EH (cell line): Measurements from ENCODE around the gene COMMD4.
"Not testable (repeated sequence)": the region's sequence is repeated elsewhere in the genome, so short reads cannot be mapped to it uniquely, and the experiment has no call there.

Experiments
- DNase-seq: peaks from one replicate; pipeline ENCODE4 v3.0.0-alpha.2; 2015; ENCODE audit warnings: low read depth

COMMD4 gene

DNA sequence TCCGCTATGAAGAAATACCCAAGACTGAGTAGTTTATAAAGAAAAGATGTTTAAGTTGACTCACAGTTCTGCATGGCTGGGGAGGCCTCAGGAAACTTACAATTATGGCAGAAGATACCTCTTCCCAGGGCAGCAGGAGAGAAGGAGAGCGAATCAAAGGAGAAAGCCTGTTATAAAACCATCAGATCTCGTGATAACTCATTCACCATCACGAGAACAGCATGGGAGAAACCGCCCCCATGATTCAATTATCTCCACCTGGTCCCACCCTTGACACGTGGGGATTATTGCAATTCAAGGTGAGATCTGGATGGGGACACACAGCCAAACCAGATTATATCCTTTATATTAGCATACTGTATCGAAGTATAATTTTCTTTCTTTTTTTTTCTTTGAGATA is 3.8 kb upstream of the COMMD4 start:
- DNase-seq: not testable (repeated sequence)

DNA sequence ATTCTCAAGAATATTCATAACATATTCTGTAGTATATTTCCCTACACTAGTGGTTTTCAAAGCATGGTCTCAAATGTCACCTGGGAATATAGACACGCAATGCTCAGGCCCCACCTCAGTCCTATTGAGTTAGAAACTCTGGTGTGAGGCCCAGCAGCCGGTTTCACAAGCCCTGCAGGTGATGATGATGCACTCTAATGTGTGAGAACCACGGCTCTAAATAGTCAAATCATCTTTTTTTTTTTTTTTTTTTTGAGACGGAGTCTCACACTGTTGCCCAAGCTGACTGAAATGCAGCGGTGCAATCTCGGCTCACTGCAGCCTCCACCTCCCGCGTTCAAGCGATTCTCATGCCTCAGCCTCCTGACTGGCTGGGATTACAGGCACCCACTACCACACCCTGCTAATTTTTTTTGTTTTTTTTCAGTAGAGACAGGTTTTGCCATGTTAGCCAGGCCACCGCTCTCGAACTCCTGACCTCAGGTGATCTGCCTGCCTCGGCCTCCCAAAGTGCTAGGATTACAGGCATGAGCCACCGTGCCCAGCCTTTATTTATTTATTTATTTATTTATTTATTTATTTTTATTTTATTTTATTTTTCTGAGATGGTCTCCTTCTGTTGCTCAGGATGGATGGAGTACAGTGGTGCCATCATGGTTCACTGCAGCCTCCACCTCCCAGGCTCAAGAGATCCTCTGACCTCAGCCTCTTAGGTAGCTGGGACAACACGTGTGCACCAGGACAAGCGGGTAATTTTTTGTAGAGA is 2.0 kb upstream of the COMMD4 start:
- not testable (repeated sequence) for DNase-seq

DNA sequence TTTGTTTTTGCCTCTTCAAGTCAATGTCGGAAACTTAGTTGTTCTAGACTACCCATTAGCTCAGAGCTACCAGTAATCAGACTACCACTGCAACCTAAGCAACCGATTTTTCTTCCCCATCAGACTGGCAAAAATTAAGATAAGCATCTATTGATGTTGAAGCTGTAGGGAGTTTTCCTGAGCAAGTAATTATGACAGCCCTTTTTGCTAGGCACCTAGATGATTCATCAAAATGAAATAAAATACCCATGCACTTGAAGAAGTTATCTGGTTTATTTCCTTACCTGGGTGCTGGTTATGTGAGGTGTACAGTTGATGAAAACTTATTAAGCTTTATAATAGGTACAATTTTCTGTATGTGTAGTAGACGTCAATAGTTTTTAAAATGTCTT is 554 bp upstream of the COMMD4 start:
- no peak for DNase-seq

DNA sequence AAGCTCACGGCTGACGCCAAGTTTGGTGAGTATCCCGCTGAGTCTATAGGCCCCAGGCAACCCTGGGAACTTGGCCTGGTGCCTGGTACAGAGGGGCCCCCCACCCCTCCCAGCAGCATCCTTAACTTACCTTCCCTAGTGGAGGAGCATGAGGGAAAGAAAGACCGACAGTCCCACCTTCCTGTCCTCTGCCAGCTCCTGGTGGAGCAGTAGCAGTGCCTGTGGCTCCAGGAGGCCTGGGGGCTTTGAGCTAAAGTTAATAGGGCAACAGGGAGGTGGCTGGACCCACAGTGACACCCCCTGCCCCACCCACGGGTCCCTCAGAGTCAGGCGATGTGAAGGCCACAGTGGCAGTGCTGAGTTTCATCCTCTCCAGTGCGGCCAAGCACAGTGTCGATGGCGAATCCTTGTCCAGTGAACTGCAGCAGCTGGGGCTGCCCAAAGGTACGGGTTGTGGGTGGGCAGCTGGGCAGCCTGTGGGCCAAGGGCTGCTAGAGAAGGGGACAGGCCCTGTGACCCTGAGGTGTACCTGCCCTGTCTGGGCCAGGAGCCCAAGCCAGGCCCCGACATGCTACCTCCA is 2.9 kb downstream of the COMMD4 start:
- no peak for DNase-seq

DNA sequence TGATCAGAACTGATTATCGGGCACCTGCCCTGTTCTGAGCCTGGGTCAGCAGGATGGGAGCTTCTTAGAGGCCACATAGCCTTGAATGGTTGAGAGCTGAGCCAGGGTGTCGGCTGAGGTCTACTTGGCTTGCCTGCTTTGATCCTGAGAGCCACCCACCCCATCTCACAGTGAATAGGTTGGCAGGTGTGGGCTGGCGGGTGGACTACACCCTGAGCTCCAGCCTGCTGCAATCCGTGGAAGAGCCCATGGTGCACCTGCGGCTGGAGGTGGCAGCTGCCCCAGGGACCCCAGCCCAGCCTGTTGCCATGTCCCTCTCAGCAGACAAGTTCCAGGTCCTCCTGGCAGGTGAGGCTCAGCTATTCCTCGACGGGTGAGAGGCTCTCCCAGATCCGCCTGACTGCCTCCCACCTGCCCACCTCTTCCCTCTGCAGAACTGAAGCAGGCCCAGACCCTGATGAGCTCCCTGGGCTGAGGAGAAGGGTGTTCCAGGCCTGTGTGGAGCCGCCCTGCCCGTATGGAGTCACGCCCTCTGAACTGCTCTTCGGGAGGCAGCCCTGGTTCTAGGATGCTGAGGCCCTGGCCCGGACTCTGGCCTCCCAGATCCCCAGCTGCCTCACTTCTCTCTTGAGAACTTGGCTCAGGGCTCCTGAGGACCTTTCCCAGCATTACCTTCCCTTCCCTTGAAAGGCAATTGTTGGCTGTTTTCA is 3.8 kb downstream of the COMMD4 start:
- DNase-seq: no peak

DNA sequence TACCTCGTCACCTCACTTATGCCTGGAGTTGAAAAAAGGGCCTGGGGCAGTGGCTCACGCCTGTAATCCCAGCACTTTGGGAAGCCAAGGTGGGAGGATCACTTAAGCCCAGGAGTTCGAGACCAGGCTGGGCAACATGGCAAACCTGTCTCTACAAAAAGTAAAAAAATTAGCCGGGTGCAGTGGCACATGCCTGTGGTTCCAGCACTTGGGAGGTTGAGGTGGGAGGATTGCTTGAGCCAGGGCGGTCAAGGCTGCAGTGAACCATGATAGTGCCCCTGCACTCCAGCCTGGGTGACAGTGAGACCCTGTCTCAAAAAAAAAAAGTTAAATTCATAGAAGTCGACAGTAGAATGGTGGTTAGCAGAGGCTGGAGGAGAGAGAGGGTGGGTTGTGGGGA is 6.4 kb downstream of the COMMD4 start:
- DNase-seq: no peak

DNA sequence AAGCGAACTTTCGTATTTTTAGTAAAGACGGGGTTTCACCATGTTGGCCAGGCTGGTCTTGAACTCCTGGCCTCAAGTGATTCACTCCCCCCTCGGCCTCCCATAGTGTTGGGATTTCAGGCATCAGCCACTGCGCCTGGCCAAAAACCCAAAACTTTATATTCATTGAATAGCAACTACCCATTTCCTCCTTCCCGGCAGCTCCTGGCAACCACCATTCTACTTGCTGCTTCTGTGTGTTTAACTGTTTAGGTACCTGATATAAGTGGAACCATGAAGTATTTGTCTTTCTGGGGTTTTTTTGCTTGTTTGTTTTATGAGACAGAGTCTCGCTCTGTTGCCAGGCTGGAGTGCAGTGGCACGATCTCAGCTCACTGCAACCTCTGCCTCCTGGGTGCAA is 8.1 kb downstream of the COMMD4 start:
- DNase-seq: not testable (repeated sequence)

DNA sequence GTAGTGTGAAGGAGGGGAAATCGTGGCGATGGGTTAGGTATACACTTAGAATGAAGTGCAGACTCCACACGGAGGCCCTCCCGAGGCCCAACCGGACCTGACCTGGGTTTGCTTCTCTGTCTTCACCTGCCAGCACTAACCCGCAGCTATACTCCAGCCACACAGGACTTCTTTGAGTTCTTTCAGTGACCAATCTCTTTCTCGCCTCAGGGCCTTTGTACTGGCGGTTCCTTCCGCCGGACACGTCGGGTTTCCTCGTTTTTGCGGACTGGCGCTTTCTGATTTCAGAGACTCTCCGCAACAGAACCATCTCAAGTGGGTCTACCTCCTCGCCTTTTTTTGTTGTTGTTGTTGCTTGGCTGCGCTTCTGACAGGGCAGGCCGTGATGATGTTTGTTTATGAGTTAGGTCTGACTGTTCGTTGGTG is 10.9 kb downstream of the COMMD4 start, which contains the start of gene NEIL1:
Gene NEIL1, plus strand, starts transcription at position 244 of the 426 bp plus-strand sequence. CDS start 1,867 bp downstream, outside the sequence.
- no peak for DNase-seq

DNA sequence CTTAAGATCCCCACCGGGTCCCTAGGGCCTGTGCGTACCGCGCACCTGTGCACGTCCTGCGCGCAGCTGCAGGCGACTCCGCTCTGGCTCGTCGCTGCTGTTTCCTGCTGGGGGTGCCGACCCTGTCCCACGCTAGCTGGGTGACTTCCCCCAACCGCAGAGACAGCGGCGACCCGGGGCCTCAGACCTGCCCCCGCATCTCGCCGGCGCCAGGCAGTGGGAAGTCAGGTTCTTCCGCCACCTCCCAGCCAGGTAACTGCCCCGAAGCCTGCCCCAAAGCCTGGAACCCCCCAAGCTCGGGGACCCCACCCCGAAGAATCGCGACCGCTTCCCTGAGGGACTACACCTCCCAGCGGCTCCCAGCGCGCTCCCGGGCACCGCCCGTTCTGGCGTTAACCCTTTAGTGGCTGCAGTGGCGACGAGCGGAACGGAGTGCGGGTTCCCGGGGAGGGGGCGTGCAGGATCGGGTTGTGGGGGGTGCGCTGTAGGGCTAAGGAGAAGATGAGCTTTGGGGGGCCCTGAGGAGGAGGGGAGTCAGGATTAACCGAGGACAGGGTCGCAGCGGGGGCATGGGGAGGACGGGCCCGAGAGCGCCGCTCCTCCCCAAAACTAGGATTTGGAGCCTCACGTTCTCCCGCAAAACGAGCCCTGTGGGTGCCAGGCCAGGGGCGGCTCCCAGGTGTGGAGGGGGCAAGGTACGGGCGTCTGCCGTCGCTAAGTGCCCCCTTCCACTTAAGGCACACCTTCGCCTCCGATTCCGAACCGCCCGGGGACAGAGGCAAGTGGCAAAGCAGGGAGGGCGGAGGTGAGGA is 11.6 kb downstream of the COMMD4 start:
- DNase-seq: peak; percentile 39

DNA sequence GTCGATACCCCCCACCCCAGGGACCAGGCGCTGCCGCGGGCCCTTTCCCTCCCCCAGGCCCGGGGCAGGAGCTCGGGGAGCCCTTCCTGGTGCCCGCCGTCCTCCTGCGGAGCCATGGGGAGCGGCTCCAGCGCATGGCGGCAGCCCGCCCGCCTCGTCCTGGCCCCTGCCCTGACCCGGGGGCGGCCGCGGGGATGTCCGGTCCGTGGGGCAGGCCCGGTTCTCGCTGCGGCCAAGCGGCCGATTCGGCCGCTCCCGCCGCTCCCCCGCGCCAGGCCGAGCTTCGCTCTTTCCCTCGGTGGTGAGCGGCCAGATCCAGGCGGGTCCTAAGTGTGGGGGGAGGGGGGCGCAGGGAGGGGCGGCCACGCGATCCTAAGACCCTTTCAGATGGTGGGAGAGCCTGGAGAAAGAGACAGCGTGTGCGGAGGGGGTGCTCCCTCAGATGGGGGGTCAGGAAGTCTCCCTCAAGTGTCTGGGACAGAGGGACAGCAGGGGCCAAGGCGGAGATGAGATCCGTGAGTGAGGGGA is 12.2 kb downstream of the COMMD4 start:
- peak; percentile 19 for DNase-seq

DNA sequence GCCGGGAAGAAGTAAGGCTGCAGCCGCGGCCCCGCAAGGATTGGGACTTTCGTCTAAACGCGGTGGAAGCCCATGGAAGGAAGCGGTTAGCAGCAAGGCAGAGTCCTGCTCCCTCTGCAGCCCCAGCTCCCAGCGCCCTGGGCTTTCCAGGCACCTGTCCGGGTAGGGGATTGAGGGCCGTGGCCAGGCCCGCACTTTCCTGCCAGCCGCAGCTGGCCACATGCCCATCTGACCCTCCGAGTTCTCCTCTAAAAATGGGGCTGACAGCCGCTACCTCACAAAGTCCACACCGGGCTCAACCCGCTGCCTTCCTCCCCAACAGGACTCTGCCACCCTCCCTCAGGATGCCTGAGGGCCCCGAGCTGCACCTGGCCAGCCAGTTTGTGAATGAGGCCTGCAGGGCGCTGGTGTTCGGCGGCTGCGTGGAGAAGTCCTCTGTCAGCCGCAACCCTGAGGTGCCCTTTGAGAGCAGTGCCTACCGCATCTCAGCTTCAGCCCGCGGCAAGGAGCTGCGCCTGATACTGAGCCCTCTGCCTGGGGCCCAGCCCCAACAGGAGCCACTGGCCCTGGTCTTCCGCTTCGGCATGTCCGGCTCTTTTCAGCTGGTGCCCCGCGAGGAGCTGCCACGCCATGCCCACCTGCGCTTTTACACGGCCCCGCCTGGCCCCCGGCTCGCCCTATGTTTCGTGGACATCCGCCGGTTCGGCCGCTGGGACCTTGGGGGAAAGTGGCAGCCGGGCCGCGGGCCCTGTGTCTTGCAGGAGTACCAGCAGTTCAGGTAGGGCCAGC is 12.9 kb downstream of the COMMD4 start:
- DNase-seq: peak; percentile 31

DNA sequence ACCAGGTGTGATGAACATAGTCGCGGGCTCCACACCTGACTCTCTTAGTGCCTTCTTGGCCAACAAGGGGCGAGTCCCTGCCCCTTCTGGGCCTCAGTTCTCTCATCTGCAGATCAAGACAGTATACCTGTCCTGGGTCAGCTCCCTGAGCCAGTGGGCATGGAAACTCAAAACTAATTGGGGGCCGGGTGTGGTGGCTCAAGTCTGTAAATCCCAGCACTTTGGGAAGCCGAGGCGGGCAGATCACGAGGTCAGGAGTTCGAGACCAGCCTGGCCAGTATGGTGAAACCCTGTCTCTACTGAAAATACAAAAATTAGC is 13.4 kb downstream of the COMMD4 start:
- not testable (repeated sequence) for DNase-seq

DNA sequence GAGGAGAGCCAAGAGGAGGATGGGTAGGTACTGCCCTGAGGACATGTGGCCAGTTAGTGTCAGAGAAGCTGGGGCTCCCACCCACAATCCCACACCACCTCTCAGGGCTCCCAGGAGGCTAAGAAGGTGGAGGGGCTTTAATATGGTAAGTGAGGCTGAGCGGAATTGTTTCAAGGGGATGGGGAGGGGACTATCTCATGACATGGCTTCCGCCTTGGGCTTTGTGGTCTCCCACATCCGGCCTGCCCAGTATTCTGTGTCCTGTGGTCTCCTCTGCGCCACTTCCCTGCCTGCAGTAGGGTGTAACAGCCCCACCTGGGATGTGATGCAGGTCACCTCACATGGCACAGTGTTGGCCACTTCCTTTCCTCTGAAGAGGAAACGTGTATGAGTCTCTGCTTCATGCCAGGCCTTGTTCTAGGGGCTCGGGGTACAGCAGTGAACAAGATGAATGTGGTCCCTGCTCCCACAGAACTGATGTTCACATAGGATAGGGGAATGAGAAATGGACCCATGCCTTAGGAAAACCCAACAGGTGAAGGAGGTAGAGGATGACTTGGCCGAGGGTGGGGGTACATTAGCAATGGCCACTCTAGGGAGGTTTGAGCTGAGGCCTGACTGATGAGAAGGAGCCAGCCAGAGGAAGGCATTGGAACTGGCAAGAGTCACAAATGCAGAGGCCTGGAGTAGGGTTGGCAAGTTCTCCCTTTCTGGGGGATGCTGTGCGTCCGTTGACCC is 14.2 kb downstream of the COMMD4 start:
- no peak for DNase-seq

DNA sequence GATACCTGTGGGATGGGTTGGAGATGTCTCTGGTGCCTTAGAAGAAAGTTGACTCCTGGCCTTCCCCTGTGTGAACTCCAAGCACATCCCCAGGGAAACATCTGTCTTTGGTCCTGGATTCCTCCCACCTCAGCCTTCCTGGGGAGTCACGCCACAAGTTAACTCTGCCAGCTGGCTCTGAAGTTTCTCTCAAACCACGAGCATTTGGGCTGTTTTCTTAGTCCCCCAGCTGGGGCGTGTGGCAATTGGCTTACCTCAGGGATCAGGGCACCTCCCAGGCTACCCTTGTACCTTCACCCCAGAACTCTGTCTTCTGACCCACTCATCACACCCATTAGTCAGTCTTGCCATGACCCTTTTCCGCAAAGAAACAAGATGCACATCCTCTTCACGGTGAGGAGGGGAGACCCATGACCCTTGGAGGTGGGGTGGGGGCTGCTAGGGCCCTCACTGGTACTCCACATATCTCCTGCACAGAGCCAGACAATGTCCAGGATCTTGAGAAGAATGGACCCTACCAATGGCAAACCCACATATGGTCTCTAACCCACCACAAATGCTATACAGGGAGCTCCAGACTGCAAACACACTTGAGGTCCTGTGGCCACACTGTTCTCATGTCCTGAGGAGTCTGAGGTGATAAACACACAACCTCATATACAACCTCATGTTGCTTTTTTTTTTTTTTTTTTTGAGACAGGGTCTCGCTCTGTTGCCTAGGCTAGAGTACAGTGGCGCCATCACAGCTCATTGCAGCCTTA is 14.9 kb downstream of the COMMD4 start:
- no peak for DNase-seq

DNA sequence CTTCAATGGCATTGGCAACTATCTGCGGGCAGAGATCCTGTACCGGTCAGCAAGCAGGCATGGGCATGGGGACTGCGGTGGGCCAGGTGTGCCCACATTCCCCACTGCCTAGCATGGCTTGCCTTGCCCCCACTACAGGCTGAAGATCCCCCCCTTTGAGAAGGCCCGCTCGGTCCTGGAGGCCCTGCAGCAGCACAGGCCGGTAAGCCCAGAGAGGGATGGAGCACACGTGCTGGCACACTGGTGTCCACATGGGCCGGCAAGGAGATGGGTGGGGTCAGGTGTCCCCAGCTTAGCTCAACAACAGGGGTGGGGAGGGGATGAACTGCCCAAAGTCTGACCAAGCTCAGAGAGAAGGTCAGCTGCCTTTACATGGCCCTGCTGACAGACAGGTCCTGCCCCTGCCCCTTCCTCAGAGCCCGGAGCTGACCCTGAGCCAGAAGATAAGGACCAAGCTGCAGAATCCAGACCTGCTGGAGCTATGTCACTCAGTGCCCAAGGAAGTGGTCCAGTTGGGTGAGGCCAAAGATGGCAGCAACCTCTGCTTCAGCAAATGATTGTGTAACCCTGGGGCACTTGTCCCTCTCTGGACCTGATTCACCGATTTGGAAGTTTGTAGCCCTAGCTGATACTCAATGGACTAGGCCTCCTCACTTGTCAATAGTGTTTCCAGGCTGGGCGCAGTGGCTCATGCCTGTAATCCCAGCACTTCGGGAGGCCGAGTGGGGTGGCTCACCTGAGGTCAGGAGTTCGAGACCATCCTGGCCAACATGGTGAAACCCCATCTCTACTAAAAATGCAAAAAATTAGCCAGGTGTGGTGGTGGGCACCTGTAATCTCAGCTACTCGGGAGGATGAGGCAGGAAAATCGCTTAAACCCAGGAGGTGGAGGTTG is 16.6 kb downstream of the COMMD4 start:
- no peak for DNase-seq

DNA sequence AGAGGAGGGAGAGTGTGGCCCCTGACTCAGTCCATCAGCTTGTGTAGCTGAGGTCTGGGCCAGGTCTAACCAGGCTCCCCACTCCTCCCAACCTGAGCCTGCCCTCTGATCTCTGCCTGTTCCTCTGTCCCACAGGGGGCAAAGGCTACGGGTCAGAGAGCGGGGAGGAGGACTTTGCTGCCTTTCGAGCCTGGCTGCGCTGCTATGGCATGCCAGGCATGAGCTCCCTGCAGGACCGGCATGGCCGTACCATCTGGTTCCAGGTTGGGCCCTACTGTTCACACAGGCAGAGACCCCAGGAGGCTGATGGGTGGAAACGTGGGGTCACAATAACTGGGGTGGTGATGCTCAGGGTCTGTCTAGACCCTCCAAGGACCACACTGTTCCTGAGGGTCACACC is 17.7 kb downstream of the COMMD4 start:
- DNase-seq: no peak

DNA sequence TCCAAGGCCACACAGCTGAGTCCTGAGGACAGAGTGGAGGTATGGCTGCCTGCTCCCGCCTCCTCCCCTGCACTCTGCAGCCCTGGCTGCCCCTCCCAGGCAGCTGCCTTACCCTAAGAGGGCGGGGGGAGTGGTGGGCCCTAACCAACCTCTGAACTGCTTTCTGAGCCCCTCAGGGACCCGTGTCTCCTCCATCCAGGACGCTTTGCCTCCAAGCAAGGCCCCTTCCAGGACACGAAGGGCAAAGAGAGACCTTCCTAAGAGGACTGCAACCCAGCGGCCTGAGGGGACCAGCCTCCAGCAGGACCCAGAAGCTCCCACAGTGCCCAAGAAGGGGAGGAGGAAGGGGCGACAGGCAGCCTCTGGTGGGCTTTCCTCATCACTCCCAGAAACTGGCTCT is 18.6 kb downstream of the COMMD4 start:
- no peak for DNase-seq

DNA sequence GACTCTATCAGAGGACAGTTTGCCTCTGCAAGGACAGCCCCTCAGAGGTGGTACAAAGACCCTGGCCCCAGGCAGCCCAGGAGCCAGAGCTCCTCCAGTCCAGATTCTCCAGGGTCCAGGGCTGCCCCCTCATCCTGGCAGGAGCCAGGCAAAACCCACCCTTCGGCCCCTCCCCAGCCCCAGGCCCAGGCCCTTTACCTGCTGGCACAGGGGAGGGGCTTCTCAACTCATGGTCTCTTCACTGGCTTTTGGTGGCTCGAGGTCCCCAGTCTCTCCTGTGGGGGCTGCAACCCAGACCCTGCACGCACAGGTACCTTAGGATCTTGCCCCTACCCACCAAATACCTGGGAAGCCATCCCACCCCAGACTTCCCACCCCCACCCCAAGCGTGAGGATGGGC is 19.5 kb downstream of the COMMD4 start:
- DNase-seq: no peak

DNA sequence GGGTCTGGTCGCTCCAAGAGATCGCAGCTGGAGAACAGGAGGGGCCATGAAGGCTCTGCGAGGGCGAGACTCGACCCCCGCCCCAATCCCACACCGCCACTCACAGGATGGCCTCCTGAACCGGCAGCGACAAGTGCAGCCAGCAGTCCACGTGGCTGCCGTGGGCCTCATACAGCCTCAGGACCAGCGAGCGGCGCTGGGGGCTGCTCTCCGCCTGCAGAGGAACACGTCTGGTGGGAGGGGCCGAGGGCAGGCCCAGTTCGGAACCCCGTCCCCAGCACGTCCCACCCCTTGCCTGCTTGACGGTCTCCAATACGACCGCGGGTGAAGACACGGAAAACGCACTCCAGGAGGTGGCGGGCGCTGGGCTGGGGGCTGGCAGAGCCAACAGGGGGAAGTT is 20.1 kb downstream of the COMMD4 start:
- DNase-seq: no peak
